Activated T-helper 17 cell treated with anti-CD3 and anti-CD28 coated beads, Interleukin-2, amount 50 U/mL, for 72 hours (primary cell): ENCODE results near the gene FOXL3. TPM values are rescaled to one million over a fixed set of nuclear protein-coding genes. Genes with fewer than 3 reads are reported as not detected.

Experiments used
- ATAC-seq: fragments of 150-1000 bp; cut with Tn5 transposase; replicated peaks from 2 replicates; pipeline ENCODE4 v1.10.0; 2021; ENCODE audit warnings: mild to moderate bottlenecking, moderate library complexity
- H3K27ac Mint-ChIP-seq: one replicate; pipeline ENCODE4 v1.8.0; 2022; ENCODE audit warnings: mixed read lengths
- H3K27me3 Mint-ChIP-seq: one replicate; pipeline ENCODE4 v1.8.0; 2022; ENCODE audit warnings: mixed read lengths
- H3K36me3 Mint-ChIP-seq: one replicate; pipeline ENCODE4 v1.8.0; 2022; ENCODE audit warnings: low read depth, mild to moderate bottlenecking, mixed read lengths
- H3K4me1 Mint-ChIP-seq: one replicate; pipeline ENCODE4 v1.8.0; 2022; ENCODE audit warnings: mixed read lengths
- H3K4me3 Mint-ChIP-seq: one replicate; pipeline ENCODE4 v1.8.0; 2022; ENCODE audit warnings: mild to moderate bottlenecking, mixed read lengths
- H3K9me3 Mint-ChIP-seq: one replicate; pipeline ENCODE4 v1.8.0; 2022; ENCODE audit warnings: mixed read lengths
- total RNA-seq, 2 donors: library from RNA; stranded (reverse); gene quantifications; one replicate each; pipeline ENCODE4 v1.2.3, GENCODE V29; 2022

Gene FOXL3
- total RNA-seq, 2 donors from 2014 or later, result not detected

DNA sequence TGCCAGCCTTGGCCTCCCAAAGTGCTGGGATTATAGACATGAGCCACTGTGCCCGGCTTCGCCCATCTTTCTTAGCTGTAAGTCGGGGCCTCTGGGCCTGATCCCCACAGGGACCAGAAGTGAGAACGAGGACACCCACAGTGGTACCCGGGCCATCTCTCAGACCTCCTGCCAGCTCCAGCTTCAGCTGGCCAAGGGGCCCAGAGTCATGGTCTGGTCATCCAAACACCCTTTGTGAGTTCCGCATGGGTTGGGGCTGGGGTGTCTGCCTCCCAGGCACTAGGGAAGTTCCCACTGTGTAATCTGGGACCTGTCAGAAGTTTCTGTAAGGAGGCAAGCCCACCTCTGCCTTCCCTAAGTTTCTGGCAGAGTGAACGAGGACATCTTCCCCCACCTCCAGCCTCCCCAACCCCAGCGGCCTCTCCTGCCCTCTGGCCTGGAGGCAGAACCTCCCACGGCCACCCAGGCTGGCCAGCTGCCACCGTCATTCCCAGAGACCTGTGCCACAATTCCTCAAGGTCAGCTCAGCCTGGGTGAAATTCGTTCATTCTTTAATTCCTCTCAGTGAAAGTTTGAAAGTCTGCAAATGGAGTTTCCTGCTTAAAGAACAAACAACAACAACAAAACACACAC, 19.5 kb upstream of the FOXL3 start:
- no peak for ATAC-seq
- no peak overlapping the region for H3K27ac Mint-ChIP-seq
- H3K4me3 Mint-ChIP-seq, result no peak overlapping the region
- H3K9me3 Mint-ChIP-seq, result peaks cover 20% of the 10 kb centered on the region
- H3K27me3 Mint-ChIP-seq, result peaks cover 5% of the 10 kb centered on the region
- H3K36me3 Mint-ChIP-seq, result no peaks in the 10 kb centered on the region
- no peaks in the 10 kb centered on the region for H3K4me1 Mint-ChIP-seq

DNA sequence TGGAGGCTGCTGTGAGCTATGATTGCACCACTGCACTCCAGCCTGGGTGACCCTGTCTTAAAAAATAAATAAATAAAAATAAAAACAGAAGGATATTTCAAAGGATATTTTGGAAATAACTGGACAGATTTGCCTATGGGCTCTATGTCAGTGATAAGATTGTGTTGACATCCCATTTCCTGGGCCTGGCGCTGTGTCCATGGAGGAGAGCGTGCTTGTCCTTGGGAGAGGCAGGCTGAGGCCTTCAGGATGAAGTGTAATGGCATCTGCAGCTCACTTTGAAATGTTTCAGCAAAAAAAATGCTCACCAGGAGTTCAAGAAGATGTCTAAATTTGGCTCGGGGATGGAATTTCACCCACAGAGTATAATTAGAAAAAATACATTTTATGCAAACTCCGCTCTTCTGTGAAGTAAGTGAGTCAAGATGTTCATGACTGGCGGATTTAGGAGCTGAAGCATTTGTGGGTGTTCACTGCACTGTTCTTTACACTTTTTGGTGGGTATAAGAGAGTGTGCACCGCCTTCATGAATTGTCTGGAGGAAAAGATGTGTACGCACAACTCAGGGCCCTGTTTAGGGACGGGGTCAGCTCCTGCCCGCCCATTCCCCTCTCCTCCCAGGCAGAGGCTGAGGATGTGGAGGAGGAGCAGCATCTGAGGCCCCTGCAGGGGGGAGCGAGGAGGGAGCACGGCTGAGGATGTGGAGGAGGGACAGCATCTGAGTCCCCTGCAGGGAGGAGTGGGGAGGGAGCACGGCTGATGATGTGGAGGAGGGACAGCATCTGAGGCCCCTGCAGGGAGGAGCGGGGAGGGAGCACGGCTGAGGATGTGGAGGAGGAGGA, 18.5 kb upstream of the FOXL3 start:
- Mint-ChIP-seq H3K4me1 (no peaks in the 10 kb centered on the region), H3K4me3 (no peak overlapping the region), H3K27ac (no peak overlapping the region), H3K9me3 (peaks cover 20% of the 10 kb centered on the region), H3K36me3 (no peaks in the 10 kb centered on the region), H3K27me3 (peaks cover 5% of the 10 kb centered on the region)
- no peak for ATAC-seq

DNA sequence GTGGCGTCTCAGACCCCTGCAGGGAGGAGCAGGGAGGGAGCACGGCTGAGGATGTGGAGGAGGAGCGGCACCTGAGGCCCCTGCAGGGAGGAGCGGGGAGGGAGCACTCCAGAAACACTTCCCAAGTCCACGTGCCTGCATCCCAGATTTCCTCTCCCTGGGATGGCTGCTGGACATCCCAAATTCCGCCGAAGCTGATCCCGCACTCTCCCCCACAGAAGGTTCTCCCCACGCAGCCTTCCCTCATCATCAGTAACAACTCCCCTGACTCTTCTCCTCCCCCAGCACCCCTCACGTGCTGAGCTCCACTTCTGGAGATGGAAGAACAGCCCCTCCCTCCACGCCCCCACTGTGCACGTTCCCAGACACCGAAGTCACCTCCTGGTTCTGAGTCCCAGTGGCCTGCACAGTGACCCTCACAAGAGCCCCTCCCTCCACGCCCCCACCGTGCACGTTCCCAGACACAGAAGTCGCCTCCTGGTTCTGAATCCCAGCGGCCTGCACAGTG, 17.8 kb upstream of the FOXL3 start:
- Mint-ChIP-seq H3K9me3 (peaks cover 20% of the 10 kb centered on the region), H3K27me3 (peaks cover 7% of the 10 kb centered on the region), H3K4me1 (no peaks in the 10 kb centered on the region), H3K27ac (no peak overlapping the region), H3K4me3 (no peak overlapping the region), H3K36me3 (no peaks in the 10 kb centered on the region)
- no peak for ATAC-seq

DNA sequence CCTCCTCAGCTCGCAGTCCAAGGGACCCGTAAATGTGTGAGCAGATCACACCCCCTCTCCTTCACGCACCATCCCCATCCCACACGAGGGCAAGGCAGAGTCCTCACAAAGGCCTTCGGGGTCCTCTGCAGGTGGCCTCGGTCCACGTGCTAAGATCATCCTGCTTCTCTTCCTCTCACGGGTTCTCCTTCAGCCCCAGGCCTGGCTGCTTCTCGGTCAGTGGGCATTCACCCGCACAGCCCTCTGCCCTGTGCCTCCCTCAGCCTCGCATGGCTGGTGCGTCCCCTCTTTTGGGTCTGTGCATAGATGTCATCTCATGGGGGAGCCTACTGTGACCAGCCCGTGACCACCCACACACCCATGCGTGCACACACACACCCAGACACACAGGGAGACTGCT, 17.3 kb upstream of the FOXL3 start:
- Mint-ChIP-seq H3K9me3 (peaks cover 20% of the 10 kb centered on the region), H3K27me3 (peaks cover 11% of the 10 kb centered on the region), H3K36me3 (no peaks in the 10 kb centered on the region), H3K4me3 (no peak overlapping the region), H3K27ac (no peak overlapping the region), H3K4me1 (no peaks in the 10 kb centered on the region)
- no peak for ATAC-seq

DNA sequence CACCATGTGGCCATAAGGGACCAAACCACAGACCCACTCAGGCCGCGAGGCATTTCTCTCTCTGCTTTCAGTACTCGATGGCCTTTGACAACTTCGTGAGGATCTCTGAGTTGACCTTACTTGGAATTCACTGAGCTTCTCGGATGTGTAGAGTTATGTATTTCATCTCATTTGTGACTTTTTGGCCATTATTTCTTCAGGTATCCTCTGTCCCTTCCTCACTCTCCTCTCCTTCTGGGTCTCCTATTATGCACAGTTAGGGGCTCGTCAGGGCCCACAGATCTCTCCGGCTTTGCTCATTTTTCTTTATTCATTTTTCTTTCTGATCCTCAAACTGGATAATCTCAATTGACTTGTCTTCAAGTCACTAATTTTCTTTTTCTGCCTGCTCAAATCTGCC, 16.6 kb upstream of the FOXL3 start:
- Mint-ChIP-seq H3K36me3 (no peaks in the 10 kb centered on the region), H3K9me3 (peaks cover 20% of the 10 kb centered on the region), H3K4me1 (no peaks in the 10 kb centered on the region)

DNA sequence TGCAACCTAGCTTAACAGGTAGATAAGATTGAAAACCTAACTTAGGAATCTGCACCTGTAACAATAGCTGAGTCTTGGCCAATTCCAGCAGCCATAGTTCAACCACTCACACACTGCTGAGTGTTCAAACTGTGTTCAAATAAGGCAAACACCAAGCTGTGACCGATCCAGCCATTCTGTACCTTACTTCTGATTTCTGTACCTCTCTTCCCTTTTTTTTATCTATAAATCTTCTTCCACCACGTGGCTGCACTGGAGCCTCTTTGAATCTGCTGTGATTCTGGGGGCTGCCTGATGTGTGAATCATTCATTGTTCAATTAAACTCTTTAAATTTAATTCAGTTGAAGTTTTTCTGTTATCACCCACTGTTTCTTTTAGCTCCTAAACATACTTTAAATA, 15.7 kb upstream of the FOXL3 start:
- no peak for ATAC-seq
- Mint-ChIP-seq H3K27me3 (peaks cover 14% of the 10 kb centered on the region), H3K9me3 (peaks cover 20% of the 10 kb centered on the region), H3K36me3 (no peaks in the 10 kb centered on the region), H3K27ac (no peak overlapping the region), H3K4me1 (no peaks in the 10 kb centered on the region), H3K4me3 (no peak overlapping the region)

More for the DNA sequence above, 16.6 kb upstream of the FOXL3 start:
- H3K4me3 Mint-ChIP-seq, result no peak overlapping the region
- no peak overlapping the region for H3K27ac Mint-ChIP-seq
- peaks cover 14% of the 10 kb centered on the region for H3K27me3 Mint-ChIP-seq
- no peak for ATAC-seq

DNA sequence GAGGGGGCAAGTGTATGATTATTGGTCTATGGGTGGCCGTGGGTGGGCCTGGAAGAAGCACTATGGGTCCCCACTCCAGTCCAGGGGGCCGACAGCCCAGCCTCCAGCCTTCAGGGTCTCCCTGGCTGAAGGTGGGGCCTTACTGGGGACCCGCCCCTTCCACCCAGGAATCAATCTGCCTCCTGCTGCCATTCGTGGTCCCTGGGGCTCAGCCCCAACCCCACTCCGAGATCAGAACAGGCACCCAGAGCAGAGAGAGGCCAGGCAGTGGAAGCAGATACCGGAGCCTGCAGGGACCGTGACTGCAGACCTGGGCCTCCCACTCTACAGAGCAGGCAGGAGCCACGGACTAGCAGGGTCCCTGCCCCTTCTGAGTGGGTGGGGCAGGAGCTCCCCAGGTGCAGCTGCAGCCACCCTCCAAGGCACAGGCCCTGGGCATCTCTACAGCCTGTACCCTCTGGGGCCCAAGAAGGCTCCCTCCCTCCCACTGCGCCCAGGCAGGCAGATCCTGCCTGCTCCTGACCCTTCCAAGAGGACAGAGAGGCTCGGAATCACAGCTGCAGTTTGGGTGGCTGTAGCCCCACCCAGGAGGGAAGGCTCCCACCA, 13.6 kb upstream of the FOXL3 start:
- Mint-ChIP-seq H3K4me1 (no peaks in the 10 kb centered on the region), H3K27me3 (peaks cover 26% of the 10 kb centered on the region), H3K36me3 (no peaks in the 10 kb centered on the region), H3K27ac (no peak overlapping the region), H3K4me3 (no peak overlapping the region), H3K9me3 (peaks cover 20% of the 10 kb centered on the region)
- ATAC-seq, result no peak

DNA sequence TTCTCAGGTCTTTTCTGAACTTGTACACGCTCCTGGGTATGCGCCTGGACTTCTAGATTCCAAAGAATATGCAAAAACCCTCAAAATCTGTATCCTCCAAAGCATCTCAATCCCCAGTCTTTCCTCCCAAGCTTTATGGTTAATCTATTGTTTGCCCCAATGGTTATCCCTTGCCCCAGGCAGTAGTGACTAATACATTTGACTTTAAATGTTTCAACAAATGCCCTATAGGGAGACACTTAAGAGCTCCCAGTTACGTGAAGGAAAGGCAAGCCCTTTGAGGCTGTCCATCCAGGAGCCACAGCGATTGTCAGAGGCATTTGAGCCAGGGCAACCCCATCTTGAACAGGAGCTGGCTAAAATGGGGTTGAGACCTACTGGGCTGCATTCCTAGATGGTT, 12.7 kb upstream of the FOXL3 start:
- no peak for ATAC-seq
- Mint-ChIP-seq H3K27ac (no peak overlapping the region), H3K4me1 (no peaks in the 10 kb centered on the region), H3K9me3 (peaks cover 20% of the 10 kb centered on the region), H3K4me3 (no peak overlapping the region), H3K36me3 (no peaks in the 10 kb centered on the region), H3K27me3 (peaks cover 30% of the 10 kb centered on the region)

DNA sequence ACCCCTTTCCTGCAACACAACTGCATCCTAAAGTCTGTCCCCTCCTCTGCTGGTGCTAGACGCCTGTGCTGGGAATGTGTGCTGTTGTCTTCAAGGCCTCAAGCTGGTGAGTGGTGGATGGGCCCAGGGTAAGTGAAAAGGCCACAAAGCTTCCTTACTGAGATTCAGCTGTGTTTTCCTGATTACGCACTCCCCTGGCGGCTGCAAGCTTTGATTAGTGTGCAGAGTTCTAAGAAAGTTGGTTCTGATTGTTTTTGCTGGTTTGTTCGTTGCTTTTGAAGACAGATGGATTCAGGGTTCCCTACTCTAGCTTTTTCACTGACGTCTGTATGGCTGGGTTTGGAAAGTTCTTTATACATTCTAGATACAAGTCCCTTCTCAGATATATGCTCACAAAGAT, 11.9 kb upstream of the FOXL3 start:
- no peak overlapping the region for H3K27ac Mint-ChIP-seq
- H3K4me1 Mint-ChIP-seq, result no peaks in the 10 kb centered on the region
- H3K36me3 Mint-ChIP-seq, result no peaks in the 10 kb centered on the region
- ATAC-seq, result no peak
- peaks cover 30% of the 10 kb centered on the region for H3K27me3 Mint-ChIP-seq
- H3K4me3 Mint-ChIP-seq, result no peak overlapping the region
- H3K9me3 Mint-ChIP-seq, result peaks cover 17% of the 10 kb centered on the region

DNA sequence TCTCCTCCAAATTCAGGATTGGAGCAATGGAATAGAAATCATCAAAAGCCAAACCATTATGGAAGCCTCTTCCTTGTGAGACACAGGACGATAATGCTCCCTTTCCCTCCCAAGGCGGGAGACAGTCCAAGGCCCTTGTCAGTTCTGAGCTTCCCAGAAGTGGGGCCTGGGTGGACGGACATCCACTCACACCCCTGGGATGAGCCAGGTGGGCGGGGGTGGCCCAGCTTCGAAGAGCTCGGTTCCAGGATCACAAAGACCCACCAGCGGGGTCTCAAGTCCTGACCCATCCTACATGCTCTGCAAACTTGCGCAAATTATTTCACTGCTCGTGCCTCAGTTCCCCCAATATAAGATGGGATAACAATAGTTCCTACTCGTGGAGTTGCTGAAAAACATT, 10.1 kb upstream of the FOXL3 start:
- H3K27ac Mint-ChIP-seq, result no peak overlapping the region
- no peak overlapping the region for H3K4me3 Mint-ChIP-seq

DNA sequence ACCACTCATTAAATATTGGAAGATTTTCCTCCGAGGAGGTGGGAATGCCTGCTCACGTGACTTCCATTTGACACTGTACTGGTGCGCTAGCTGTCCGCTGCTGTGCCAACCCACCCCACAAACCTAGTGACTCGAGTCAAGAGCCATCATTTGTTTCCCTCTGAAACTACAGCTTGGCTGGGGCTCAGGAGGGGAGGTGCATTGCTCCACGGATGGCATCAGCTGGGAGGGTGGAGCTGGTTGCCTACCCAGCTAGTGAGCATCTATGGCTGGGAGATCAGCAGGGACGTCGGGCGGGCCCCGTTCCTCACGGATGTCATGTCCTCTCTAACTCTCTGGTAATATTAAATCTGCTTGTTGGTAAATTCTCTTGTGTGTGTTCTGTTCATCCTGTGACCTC, 9.5 kb upstream of the FOXL3 start:
- ATAC-seq, result no peak
- Mint-ChIP-seq H3K36me3 (no peaks in the 10 kb centered on the region), H3K27ac (no peak overlapping the region), H3K27me3 (peaks cover 31% of the 10 kb centered on the region), H3K4me3 (no peak overlapping the region), H3K9me3 (no peaks in the 10 kb centered on the region), H3K4me1 (no peaks in the 10 kb centered on the region)

More for the DNA sequence above, 10.1 kb upstream of the FOXL3 start:
- ATAC-seq, result no peak
- H3K9me3 Mint-ChIP-seq, result peaks cover 4% of the 10 kb centered on the region
- H3K36me3 Mint-ChIP-seq, result no peaks in the 10 kb centered on the region
- peaks cover 28% of the 10 kb centered on the region for H3K27me3 Mint-ChIP-seq
- no peaks in the 10 kb centered on the region for H3K4me1 Mint-ChIP-seq

DNA sequence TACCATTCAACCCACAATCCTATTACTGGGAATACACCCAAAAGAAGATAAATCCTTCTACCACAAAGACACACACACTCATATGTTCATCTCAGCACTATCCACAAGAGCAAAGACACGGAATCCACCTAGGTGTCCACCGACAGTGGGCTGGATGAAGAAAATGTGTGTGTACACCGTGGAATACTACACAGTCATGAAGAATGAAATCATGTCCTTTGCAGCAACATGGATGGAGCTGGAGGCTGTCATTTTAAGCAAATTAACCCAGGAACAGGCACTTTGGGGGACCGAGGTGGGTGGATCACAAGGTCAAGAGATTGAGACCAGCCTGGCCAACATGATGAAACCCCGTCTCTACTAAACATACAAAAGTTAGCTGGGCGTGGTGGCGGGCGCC, 8.3 kb upstream of the FOXL3 start:
- H3K4me3 Mint-ChIP-seq, result no peak overlapping the region
- no peaks in the 10 kb centered on the region for H3K36me3 Mint-ChIP-seq
- no peaks in the 10 kb centered on the region for H3K4me1 Mint-ChIP-seq
- H3K27me3 Mint-ChIP-seq, result peaks cover 37% of the 10 kb centered on the region
- no peaks in the 10 kb centered on the region for H3K9me3 Mint-ChIP-seq
- H3K27ac Mint-ChIP-seq, result no peak overlapping the region
- no peak for ATAC-seq

DNA sequence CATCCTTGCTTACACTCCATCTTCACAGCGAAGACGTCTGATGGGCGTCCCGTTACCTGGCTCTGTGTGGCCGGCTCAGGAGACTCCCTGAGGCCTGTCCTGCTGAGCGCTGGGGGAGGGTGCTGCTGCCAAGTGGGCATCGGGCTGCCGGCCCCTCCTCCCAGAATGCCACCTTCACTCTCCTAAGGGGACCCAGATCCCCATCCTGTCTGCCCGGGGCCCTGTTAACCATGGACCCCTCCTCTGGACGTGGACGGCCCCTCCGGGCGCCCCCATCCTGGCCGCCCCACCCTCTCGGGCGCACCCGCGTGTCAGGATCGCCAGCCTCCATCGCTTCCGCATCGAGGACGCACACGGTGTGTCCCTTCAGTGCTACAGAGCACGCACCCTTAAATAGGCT, 7.3 kb upstream of the FOXL3 start:
- Mint-ChIP-seq H3K36me3 (no peaks in the 10 kb centered on the region), H3K4me3 (no peak overlapping the region), H3K9me3 (no peaks in the 10 kb centered on the region), H3K27me3 (peaks cover 34% of the 10 kb centered on the region), H3K27ac (no peak overlapping the region), H3K4me1 (no peaks in the 10 kb centered on the region)
- no peak for ATAC-seq

DNA sequence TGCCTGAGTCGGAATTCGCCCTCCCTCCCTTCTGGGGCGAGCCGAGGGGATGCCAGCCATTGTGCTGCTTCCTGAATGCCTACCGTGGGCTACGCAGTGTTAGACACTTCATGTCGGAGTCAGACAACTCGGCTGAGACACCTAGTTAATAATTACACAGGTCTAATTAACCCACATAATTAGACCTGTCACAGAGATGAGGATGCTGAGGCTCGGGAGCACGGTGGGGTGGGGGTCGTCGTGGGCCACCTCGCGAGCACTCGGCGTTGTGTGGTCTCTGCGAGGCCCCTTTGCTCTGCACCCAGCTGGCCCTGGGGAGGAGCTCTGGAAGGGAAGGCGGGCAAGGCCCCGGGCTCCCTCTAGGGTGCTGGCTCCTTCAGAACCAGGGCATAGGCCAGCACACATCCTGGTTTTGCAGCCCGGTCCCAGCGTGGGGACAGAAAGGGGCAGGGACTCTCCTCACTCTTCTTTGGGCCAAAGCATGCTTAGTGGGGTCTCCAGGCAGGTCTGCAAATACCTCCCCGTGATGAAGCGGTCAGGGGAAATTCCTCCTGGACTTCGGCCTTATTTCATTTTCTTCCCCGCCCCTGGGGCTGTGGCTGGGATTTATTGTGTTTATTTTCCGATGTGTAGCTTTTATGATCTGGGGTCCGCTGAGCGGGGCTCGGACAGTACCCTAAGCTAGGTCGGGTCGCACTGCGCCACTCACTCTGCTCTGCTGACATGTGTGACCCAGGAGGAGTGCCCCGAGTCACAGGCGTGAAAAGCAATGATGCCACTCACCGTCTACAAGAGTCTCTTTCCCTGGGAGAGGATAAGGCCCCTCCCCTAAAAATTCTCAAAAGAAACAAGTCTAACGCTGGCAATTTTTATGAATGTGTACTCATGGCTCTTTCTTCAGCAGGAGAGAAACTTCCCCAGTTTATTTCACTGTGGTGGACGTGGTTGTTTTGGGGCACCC, 4.9 kb upstream of the FOXL3 start:
- no peak for ATAC-seq
- Mint-ChIP-seq H3K4me1 (no peaks in the 10 kb centered on the region), H3K27ac (no peak overlapping the region), H3K27me3 (peaks cover 39% of the 10 kb centered on the region), H3K9me3 (no peaks in the 10 kb centered on the region), H3K4me3 (no peak overlapping the region), H3K36me3 (no peaks in the 10 kb centered on the region)
